Activated CD8-positive, alpha-beta memory T cell treated with anti-CD3 and anti-CD28 coated beads for 48 hours (primary cell): ENCODE measurements around the gene TNFRSF11A.

Experiments
- DNase-seq, 3 experiments: peaks; one replicate each; pipeline ENCODE4 v3.0.0-alpha.2; 2020; ENCODE audit warnings: low read depth in 2 of 3, low spot score in 2 of 3

Gene TNFRSF11A

GRCh38 chr18:62341473-62341872 is 16.4 kb downstream of the TNFRSF11A start:
- DNase-seq = no peak

GRCh38 chr18:62342884-62343283 is 17.8 kb downstream of the TNFRSF11A start:
- no peak for DNase-seq

DNA sequence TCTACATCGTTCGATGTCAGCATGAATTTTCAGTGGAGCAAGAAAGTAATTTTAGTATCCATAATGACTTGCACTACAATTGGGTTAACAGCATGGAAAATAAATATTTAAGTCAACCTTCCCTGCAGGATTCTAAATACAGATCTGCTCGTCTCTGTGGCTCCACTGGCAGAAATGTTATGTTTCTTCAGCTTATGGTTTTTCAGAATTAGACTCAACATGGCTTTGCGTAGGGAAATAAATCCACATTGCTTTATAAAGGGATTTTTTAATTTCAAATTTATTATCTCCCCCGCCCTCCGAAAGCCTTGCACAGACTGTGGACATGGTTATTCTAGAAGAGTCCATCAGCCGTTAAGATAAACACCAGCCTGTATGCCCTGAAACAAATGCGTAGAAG is 18.2 kb downstream of the TNFRSF11A start:
- no peak for DNase-seq

- DNase-seq = no peak
Measured at GRCh38 chr18:62345909-62346308, 20.8 kb downstream of the TNFRSF11A start.

GRCh38 chr18:62346333-62347088 is 21.4 kb downstream of the TNFRSF11A start:
- DNase-seq = no peak

GRCh38 chr18:62347089-62347506 is 22.0 kb downstream of the TNFRSF11A start:
- DNase-seq = no peak

GRCh38 chr18:62348474-62348873 is 23.4 kb downstream of the TNFRSF11A start:
- DNase-seq = no peak

GRCh38 chr18:62353170-62353569 is 28.1 kb downstream of the TNFRSF11A start:
- DNase-seq = no peak

DNA sequence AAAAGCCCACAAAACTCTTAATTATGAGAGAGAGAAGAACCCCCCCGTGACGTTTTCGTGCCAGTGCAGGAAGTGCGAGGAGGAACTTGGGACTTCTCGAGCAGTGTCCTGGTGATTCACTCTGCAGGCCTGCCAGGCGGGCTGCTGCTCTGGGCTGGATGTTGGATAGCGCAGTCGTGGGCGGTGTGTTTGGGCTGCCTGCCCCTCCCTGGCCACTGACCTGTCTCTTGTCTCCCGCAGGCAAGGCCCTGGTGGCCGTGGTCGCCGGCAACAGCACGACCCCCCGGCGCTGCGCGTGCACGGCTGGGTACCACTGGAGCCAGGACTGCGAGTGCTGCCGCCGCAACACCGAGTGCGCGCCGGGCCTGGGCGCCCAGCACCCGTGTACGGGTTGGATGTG is 29.0 kb downstream of the TNFRSF11A start:
- DNase-seq = no peak

GRCh38 chr18:62357079-62357719 is 32.1 kb downstream of the TNFRSF11A start:
- DNase-seq = no peak

DNA sequence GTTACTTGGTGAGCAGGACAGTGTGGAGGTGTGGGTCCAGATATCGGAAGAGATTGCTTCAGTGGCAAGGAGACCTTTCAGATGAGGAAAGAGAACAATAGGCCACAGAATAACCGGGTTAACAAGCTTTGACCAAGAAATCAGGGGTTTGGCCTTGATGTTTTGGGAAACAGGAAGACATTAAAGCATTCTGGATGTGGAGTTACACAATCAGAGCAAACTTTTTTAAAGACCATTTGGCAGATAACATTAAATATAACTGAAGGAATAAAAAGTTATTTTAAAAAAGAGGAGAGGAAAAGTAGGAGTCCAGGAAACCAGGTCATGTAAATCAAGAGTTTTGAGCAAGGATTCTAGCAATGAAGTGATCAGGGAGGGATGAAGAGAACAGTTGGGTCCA is 35.7 kb downstream of the TNFRSF11A start:
- no peak for DNase-seq

DNA sequence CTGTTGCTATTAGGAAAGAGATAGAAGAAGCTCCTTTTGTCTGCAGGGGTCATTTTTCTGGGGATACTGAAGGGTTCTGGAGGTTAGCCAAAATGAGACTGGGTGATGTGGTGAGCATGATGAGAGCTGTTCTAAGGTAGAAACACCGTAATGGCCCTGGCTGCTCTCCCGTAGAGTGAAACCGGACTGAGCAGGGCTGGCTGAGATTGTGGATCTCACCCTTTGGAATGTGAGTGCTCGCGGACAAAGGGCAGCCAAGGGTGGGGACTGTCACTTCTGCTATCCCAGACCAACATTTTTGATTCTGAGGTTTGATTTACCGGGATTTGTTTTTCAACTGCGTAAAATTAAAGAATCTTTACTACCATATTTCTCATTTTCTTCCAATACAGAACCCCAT is 36.2 kb downstream of the TNFRSF11A start:
- DNase-seq = no peak

DNA sequence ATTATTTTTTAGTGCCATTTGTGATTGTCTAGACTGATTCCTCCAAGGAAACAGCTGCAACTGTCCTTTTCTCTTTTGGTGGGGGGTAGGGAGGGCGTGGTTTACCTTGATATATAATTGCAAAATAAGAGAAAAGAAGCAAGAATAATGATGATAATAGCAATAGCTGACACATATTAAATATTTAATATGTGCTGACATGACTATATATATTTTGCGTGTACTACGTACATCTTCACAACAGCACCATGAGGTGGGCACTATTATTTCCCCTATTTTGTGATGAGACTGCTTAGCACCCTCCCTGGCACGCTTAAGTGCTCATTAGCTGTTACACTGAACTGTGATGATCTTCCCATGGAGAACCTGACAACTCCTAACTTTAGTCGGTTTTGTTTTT is 39.4 kb downstream of the TNFRSF11A start:
- DNase-seq = no peak

DNA sequence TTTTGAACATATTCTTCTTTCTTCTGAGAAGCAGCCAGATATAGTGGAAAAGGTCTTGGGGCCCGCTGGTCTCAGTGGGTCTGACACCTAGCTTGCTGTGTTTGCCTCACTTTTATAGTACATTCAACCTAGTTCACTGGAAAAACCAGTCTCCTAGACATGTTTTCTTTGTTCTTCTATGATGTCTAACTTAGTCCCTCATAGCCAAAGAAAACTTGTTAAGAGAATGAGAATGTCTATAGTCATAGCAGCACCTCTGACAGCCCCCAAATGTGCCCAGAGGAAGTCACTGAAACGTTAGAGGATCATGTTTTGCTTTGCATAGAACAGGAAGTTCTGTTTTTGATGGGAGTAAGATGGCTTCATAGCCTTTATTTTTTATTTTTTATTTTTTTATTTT is 40.3 kb downstream of the TNFRSF11A start:
- no peak for DNase-seq

DNA sequence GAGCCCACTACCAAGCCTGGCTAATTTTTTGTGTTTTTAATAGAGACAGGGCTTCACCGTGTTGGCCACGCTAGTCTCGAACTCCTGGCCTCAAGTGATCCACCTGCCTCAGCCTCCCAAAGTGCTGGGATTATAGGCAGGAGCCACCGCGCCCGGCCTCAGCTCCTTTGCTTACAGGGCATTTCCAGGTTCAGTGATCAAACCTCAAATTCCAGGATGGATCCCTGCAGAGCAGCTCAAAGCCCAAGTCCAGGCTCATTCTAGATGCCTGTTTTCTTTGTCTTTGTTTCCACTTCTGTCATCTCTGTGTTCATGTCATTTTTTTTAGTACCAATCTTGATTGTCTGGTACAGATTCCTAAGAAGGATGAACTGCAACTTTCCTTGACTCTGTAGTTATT is 41.9 kb downstream of the TNFRSF11A start:
- DNase-seq = no peak

- DNase-seq = no peak
Measured at GRCh38 chr18:62368100-62368499, 43.0 kb downstream of the TNFRSF11A start.

GRCh38 chr18:62369129-62369644 is 44.1 kb downstream of the TNFRSF11A start:
- no peak for DNase-seq

- no peak for DNase-seq
Measured at GRCh38 chr18:62370366-62370765, 45.3 kb downstream of the TNFRSF11A start.

GRCh38 chr18:62371436-62371835 is 46.3 kb downstream of the TNFRSF11A start:
- no peak for DNase-seq

DNA sequence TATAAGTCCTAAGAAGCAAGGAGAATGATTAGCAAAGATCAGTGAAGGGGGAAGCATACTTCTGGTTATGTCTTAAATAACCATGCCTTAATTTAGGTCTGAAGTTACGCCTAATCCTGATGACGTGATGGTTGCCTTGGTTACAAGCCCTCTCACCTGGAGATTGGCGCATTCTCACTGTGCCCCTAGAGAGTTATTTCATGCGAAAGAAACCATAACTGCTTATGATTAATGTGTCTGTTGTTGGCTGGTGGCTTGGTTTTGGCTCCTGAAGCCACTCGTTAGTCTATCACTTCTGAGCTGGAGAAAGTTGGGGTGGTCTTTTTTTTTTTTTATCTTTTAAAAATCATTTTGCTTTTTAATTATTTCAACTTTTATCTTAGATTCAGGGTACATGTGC is 47.0 kb downstream of the TNFRSF11A start:
- no peak for DNase-seq

DNA sequence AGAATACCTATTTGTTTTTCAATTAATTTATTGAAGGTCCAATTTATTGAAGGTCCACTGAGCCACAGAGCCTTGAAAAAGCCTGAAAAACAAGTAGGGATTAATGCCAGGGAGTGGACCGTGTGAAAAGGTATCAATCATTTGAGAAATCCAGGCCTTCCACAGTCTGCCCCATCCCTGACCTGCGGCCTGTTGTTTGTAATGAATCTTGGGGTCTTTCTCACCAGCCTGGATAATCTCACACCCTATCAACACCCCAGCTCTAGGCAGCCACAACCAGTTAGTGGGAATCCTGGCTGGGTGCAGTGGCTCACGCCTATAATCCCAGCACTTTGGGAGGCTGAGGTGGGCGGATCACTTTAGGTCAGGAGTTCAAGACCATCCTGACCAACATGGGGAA is 47.8 kb downstream of the TNFRSF11A start:
- no peak for DNase-seq

- no peak for DNase-seq
Measured at GRCh38 chr18:62374410-62374965, 49.4 kb downstream of the TNFRSF11A start.
